Aorta (tissue), 5 donors: ENCODE results near the gene FGF12. TPM values are rescaled to one million over a fixed set of nuclear protein-coding genes. Genes with fewer than 3 reads are reported as not detected.

Experiments
- ATAC-seq: fragments of 200-7000 bp; cut with Tn5 transposase; one replicate; pipeline ENCODE4 v1.9.1; 2022; ENCODE audit warnings: moderate library complexity; ENCODE audit not compliant: low FRiP score
- DNase-seq, 2 donors: peaks; one replicate each; pipeline ENCODE4 v3.0.0-alpha.2; 2020
- H3K27ac ChIP-seq, 2 donors: one replicate each; pipeline ENCODE4 v1.5.1; 2013; ENCODE audit warnings: low read length in 2 of 2, mild to moderate bottlenecking in 2 of 2, moderate library complexity in 2 of 2, control low read depth in 1 of 2, inconsistent platforms in 1 of 2, low read depth in 1 of 2
- H3K27me3 ChIP-seq, 2 donors: one replicate each; pipeline ENCODE4 v1.6.1; 2013; ENCODE audit warnings: control low read depth in 1 of 2, low read length in 1 of 2, mild to moderate bottlenecking in 1 of 2, moderate library complexity in 1 of 2; ENCODE audit not compliant: insufficient read depth in 2 of 2, control insufficient read depth in 1 of 2
- H3K36me3 ChIP-seq, 2 donors: one replicate each; pipeline ENCODE4 v1.6.1; 2013; ENCODE audit warnings: control low read depth in 1 of 2, low read length in 1 of 2, mild to moderate bottlenecking in 1 of 2; ENCODE audit not compliant: insufficient read depth in 2 of 2, control insufficient read depth in 1 of 2
- H3K4me1 ChIP-seq, 2 donors: one replicate each; pipeline ENCODE4 v1.6.1; 2013; ENCODE audit warnings: low read length in 2 of 2, control low read depth in 1 of 2, mild to moderate bottlenecking in 1 of 2, moderate library complexity in 1 of 2; ENCODE audit not compliant: insufficient read depth in 2 of 2, control insufficient read depth in 1 of 2
- H3K4me3 ChIP-seq, 2 donors: one replicate each; pipeline ENCODE4 v1.5.1; 2013; ENCODE audit warnings: low read length in 2 of 2, control low read depth in 1 of 2, mild to moderate bottlenecking in 1 of 2
- H3K9me3 ChIP-seq: one replicate; pipeline ENCODE4 v1.6.1; 2013; ENCODE audit warnings: mild to moderate bottlenecking, low read length; ENCODE audit not compliant: control insufficient read depth
- WGBS, 2 donors: extraction: QIAGEN DNeasy Blood & Tissue Kit; methylation state at CpG; one replicate each; pipeline ENCODE4 v1.1.7; 2013; 5-methylcytosine and 5-hydroxymethylcytosine counted together
- intact Hi-C, 2 donors: fragments of 100-400 bp; cut with DNase I; formaldehyde crosslinking; loops; one replicate each; pipeline versions ENCODE4 v1.14.2 to v1.15.0; 2022
- polyA plus RNA-seq, 2 donors: library from polyadenylated mRNA; stranded (reverse); fragments of 200-250 nt; gene quantifications; one replicate each; pipeline ENCODE4 v1.2.3, GENCODE V29; 2013
- total RNA-seq, 2 donors: library from RNA; stranded (reverse); fragmentation: NEBNext Ultra II Directional; extraction: Animal tissue kit (Norgen Biotek cat#: 25700); gene quantifications; one replicate each; pipeline ENCODE4 v1.2.1, GENCODE V29; 2021
- donor health status: healthy with polysubstance abuse.
- donor health status: Bipolar disorder and iron deficiency.
- donor health status: DM: no; HTN: no; CAD: no.
- donor health status: DM: no; HTN: no; CAD: no.
- donor health status: DM: yes; HTN: yes; CAD: no.

Gene FGF12
- total and polyA plus RNA-seq, 4 donors = 0.05 to 1.2 (median 0.96) TPM

DNA sequence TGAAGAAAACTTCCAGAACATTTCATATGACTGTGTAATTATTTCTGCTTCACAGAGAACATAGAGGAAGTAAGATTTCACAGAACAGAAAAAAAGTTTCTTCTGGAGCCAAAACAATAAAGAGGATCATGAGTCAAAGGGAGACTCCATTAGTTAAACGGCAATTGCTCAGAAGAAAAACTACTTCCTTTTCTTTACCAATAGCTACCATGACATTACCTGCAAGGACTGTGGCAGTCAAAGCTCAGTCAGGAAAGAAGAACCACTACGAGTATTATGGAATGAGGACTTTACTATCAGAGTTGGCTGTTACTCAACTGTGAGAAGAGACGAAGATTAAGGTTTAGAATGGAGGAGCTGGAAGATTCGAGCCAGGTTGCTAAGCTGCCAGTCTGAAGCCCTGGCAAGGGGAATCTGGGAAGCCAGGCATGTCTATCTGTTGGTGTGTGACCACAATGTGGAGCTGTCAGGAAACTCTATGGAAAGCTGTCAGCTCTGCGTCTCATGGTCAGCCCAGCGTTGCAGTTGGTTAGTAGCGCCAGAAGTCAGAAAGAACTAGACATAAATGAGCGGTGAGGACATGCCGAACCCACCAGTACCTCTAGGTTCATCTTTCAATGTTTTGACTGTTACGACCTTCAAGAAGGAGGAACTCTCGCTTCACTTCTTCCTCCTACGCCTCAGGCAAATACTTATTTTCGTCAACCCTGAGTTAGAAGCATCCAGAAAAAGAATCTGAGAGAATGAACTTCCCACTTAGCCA lies 604.3 kb downstream of the FGF12 start:
- ATAC-seq = no peak
- H3K9me3 ChIP-seq = no peaks in the 10 kb centered on the region
- H3K27me3 ChIP-seq = no peaks in the 10 kb centered on the region
- H3K4me1 ChIP-seq = no peaks in the 10 kb centered on the region
- intact Hi-C loops = no loop called here
- no peak overlapping the region for H3K4me3 ChIP-seq
- 80% methylated on average over 13 of the region's 13 CpGs for WGBS, 2 donors
- no peaks in the 10 kb centered on the region for H3K36me3 ChIP-seq
- H3K27ac ChIP-seq = no peak overlapping the region
- no peak for DNase-seq

DNA sequence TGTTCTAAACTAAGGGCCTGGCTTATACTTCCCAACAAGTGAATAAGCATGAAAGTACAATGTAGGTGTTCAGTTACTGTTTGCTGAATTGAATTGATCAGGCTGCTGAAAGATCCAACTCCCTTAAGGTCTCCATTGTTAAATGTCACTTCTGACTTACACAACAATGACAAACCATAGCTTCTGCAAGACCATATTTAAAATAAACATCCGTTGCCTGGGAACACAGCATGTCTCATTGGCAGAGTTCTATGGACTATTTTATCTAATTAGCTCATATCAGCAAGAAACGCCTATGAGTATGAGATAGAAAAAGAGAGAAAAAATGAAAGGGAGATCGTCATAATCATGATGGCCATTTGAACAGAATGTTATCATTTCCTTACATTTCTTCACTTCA lies 605.4 kb downstream of the FGF12 start:
- no peaks in the 10 kb centered on the region for H3K9me3 ChIP-seq
- H3K27ac ChIP-seq = no peak overlapping the region
- H3K36me3 ChIP-seq = no peaks in the 10 kb centered on the region
- ATAC-seq = no peak
- H3K4me1 ChIP-seq = no peaks in the 10 kb centered on the region
- intact Hi-C loops = no loop called here
- no peak overlapping the region for H3K4me3 ChIP-seq
- WGBS, 2 donors = 55 to 60% methylated on average over 3 of the region's 3 CpGs
- DNase-seq = no peak
- H3K27me3 ChIP-seq = no peaks in the 10 kb centered on the region

DNA sequence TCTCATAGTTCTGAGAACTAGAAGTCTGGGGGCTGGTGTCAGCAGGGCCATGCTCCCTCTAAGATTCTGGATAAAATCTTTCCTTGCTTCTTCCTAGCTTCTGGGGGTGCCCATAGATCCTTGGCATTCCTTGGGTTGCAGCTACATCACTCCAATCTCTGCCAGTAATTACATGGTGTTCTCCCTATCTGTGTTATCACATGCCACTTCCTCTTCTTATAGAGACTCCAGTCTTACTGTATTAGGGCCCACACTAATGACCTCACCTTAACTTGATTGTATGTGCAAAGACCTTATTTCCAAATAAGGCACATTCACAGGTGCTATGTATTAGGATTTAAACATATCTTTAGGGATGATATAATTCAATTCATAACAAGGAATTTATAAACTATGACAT lies 618.5 kb downstream of the FGF12 start:
- Histone ChIP-seq H3K27me3 (no peaks in the 10 kb centered on the region), H3K27ac (no peak overlapping the region), H3K4me1 (no peaks in the 10 kb centered on the region), H3K9me3 (no peaks in the 10 kb centered on the region), H3K36me3 (no peaks in the 10 kb centered on the region), H3K4me3 (no peak overlapping the region)
- ATAC-seq (no peak), DNase-seq (no peak)
- intact Hi-C loops = no loop called here

DNA sequence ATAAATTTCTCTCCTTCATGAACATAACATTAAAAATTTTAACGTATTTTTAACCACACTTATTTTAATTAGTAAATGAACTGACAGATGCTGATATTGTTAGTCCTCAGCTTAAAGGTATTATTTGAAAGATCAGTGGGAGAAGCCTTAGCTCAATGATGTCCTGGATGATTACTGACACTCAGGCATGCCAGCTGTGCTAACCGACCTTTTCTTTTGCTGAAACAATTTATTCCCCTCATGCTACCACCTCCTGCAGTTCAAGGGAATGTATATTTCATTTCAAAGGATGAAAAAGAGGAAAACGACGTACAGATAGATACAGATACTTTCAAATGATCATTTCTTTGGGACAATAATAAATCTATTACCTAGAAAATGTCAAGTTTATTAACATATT lies 620.8 kb downstream of the FGF12 start:
- H3K27ac ChIP-seq = no peak overlapping the region
- H3K9me3 ChIP-seq = no peaks in the 10 kb centered on the region
- whole genome bisulfite sequencing, 2 donors = 52 to 54% methylated on average over 4 of the region's 4 CpGs
- no peaks in the 10 kb centered on the region for H3K4me1 ChIP-seq
- DNase-seq = no peak
- no peak overlapping the region for H3K4me3 ChIP-seq
- no peaks in the 10 kb centered on the region for H3K36me3 ChIP-seq
- ATAC-seq = no peak
- no peaks in the 10 kb centered on the region for H3K27me3 ChIP-seq
- intact Hi-C loops = no loop called here

- no peaks in the 10 kb centered on the region for H3K36me3 ChIP-seq
- WGBS, 2 donors = 83 to 84% methylated on average over 1 of the region's 1 CpG
- no peaks in the 10 kb centered on the region for H3K9me3 ChIP-seq
- no peak overlapping the region for H3K27ac ChIP-seq
- no peaks in the 10 kb centered on the region for H3K4me1 ChIP-seq
- no peak overlapping the region for H3K4me3 ChIP-seq
- DNase-seq = no peak
- intact Hi-C loops = no loop called here
- no peak for ATAC-seq
- no peaks in the 10 kb centered on the region for H3K27me3 ChIP-seq
Observed at GRCh38 chr3:192092388-192093005, 634.8 kb downstream of the FGF12 start.

GRCh38 chr3:192091831-192092230 lies 635.5 kb downstream of the FGF12 start:
- H3K4me3 ChIP-seq = no peak overlapping the region
- WGBS, 2 donors = 4 to 27% methylated on average over 1 of the region's 1 CpG
- intact Hi-C loops = no loop called here
- H3K27ac ChIP-seq = no peak overlapping the region
- H3K4me1 ChIP-seq = no peaks in the 10 kb centered on the region
- H3K27me3 ChIP-seq = no peaks in the 10 kb centered on the region
- H3K9me3 ChIP-seq = no peaks in the 10 kb centered on the region
- no peaks in the 10 kb centered on the region for H3K36me3 ChIP-seq
- no peak for DNase-seq
- ATAC-seq = no peak

DNA sequence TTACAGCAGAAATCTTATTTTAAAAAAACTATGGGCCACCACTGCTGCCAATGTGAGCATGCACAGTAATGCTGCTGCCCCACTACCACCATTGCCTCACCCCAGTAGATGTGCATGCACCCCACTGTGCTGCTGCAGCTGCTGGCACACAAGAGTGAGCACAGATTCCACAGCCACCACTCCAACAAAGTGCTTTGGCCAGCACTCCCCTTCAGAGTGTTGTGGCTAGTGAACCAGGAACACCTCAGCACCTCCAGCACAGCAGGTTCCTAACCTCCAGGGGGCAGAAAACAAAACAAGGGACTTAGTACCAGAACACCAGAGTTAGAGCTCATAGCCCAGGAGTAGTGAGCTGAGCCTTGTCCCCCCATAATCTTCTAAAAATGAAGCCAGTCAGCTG lies 636.8 kb downstream of the FGF12 start:
- Histone ChIP-seq H3K27me3 (no peaks in the 10 kb centered on the region), H3K27ac (no peak overlapping the region), H3K4me1 (no peaks in the 10 kb centered on the region), H3K9me3 (no peaks in the 10 kb centered on the region), H3K36me3 (no peaks in the 10 kb centered on the region), H3K4me3 (no peak overlapping the region)
- intact Hi-C loops = no loop called here
- DNase-seq = no peak
- no peak for ATAC-seq

Other genes with a start within 250 kb of the FGF12 start
- gene MB21D2, start 190.3 kb upstream of the FGF12 start, total RNA-seq = 1 to 10 TPM; 3.9 to 4.5 TPM
- 1 to 10 TPM; 3.3 to 5.3 TPM for gene MB21D2, start 190.3 kb upstream of the FGF12 start, polyA plus RNA-seq